GM21447 (cell line): ENCODE measurements around the gene FDXR.
"Not testable (repeated sequence)": the region's sequence is repeated elsewhere in the genome, so short reads cannot be mapped to it uniquely, and the experiment has no call there.

Source experiments
- ATAC-seq: cut with Tn5 transposase; IDR thresholded peaks from one replicate; pipeline ENCODE4 v1.9.1; 2021; ENCODE audit not compliant: unreplicated experiment

FDXR gene

DNA sequence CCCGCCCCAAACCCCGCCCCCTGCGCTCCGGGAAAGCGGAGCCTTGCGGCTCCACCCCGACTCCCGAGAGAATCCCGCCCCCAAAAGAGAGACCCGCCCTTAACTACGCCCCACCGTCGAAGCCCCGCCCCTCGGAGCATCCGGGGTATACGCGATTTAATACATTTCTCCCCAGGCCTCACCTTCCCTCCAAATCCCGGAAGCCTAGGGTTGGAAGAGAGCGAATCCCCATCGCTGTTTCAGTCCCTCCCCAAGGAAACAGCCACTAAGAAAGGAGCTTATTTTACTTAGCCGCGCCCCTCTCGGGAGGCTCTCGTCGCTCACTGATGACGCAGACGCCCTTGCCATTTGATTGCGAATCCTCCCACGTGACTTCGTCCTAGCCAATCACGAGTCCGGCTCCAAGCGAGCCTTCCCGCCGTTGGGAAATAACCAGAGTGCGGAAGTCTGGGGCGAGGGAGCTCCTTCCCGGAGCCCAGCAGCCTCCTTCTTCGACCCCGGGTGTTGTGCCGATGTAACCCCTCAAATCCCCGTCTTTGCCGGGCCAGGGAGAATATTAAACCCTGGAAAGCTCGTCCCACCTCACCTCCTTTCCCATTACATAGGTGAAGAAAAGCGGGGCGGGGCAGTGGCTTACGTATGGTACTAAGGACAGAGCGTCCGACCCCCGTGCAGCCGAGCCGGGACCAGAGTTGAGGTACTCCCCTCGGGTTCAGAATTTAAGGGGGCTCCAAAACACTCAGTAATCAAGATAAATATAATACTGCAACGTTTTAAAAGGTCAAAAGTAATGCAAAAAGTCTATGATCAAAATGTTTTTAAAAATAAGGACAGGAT is 461 bp upstream of the FDXR start:
- peak; percentile 82 for ATAC-seq

DNA sequence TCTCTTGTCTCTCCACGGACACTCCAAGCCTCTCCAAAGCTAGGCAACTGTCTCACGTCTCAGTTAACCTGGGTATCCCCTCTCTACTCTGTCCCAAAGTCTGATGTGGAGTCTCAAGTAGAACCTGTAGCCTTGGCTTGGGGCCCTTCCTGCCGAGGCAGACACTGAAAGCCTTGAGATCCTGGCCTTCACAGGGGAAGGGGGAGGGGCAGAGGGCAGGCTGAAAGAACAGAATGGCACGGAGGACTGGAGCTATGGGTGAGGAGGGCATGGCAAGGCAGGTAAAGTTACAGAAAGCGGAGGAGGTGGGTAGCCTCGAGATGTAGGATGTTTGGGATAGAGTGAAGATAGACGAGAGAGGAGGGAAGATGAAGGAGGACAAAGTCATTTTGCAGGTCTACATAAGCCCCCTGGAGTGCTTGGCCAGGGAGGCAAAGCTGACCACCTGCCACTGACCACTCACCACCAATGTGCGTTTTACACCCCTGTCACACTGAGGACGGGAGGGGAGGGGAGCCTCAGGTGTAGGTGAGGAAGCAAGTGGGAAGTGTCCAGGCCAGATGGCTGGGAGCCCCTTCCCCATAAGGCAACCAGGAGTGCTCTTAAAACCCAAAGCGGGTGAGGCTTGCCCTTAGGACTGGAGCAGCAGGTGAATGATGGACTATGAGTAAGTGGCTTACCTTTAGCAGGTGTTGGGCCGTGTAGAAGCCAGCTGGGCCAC is 1.3 kb downstream of the FDXR start:
- no peak for ATAC-seq

DNA sequence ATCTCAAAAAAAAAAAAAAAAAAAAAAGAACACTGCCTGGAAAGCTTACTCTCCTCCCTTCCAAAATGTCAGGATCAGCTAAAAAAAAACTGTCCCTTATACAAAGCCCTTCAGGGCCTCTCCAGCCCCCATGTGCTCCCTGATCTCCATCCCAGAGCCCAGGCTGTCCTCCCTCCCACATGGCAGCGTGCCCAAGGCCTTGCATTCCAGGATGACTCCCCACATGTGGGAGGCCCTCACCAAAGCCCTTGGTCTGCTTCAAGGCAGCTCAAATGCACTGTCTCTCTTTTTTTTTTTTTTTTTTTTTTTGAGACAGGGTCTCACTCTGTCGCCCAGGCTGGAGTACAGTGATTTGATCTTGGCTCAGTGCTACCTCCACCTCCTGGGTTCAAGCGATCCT is 2.3 kb downstream of the FDXR start:
- ATAC-seq = no peak

DNA sequence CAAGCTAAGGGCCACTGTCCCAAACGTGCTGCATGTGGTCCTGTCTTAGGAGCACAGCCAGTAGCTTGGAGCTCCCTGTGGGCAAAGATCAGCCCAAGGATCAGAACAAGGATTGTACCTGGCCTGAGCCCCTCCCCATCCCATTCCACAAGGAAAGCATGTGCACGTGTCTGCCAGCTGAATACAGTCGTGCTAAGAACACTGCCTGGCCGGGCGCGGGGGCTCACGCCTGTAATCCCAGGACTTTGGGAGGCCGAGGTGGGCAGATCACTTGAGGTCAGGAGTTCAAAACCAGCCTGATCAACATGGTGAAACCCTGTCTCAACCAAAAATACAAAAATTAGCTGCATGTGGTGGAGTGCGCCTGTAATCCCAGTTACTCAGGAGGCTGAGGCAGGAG is 2.8 kb downstream of the FDXR start:
- not testable (repeated sequence) for ATAC-seq

DNA sequence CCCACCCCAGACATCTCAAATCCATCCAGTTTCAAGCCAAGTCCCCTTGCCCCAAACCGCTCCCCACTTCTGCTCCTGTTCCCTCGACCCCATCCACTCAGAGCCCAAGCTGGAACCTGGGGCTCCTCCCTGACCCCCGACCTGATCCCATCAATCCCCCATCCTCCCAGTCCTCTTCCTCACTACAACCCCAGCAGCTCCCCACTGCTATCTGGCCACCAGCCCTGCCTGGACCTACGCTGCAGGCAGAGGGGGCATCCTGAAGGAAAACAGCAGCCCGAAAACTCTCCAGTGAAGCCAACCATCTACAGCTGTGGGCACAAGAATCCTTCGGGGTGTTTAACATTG is 3.9 kb downstream of the FDXR start:
- ATAC-seq = no peak

DNA sequence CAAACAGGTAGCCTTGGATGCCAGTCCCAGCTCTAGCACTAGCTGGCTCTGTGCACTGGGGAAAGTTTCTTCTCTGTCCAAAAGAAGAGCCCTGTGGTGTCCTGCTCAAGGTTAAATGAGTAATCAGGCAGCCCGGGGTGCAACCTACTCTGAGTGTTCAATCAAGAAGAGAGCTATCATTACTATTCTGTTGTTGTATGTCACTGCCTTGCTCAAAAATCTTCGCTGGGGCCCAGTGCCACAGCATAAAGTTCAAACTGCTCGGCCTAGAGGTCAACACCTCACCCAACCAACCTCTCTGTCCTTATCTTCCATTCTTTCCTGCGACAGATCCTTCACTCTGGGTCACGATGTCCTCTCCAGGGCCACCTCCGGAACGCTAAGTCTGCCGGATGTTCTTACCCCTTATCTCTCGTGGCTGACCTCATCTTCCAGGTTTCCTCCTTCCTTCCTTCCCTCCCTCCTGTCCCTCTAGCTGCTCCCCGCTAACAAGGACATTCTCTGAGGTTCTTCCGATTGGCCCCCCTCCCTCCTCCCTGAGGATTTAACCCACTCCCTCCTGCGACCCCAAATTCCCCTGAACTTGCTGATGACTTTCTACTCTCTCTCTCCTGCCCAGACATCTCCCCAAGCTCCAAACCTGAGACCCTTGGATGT is 4.4 kb downstream of the FDXR start:
- ATAC-seq = no peak

DNA sequence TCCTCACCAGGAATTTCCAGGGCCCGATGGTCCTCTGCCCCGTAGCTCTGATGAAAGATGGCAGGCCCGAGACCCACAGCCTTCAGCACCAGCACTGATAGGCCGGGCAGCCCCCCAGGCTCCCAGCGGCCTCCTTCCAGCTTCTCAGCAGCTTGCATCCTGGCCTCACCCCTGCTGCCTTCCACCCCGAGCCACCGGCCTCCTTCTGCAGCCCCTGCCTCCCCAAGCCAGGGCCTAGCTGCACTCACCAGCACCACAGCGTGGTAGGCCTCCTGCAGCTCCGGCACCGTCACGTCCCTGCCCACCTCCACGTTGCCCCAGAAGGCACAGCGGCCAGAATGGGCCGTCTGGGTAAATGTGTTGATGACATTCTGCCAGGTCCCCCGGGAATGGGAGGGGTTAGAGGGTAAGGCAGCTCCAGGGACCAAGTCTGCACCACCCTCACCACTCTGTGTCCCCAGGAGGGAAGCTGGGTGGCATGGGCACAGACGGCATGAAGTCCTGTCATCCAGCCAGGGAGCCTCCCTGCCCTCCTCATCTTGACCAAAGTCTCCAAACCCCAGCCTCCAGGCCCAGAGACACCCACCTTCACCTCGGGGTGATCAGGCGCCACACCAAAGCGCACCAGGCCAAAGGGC is 6.5 kb downstream of the FDXR start:
- ATAC-seq = no peak

DNA sequence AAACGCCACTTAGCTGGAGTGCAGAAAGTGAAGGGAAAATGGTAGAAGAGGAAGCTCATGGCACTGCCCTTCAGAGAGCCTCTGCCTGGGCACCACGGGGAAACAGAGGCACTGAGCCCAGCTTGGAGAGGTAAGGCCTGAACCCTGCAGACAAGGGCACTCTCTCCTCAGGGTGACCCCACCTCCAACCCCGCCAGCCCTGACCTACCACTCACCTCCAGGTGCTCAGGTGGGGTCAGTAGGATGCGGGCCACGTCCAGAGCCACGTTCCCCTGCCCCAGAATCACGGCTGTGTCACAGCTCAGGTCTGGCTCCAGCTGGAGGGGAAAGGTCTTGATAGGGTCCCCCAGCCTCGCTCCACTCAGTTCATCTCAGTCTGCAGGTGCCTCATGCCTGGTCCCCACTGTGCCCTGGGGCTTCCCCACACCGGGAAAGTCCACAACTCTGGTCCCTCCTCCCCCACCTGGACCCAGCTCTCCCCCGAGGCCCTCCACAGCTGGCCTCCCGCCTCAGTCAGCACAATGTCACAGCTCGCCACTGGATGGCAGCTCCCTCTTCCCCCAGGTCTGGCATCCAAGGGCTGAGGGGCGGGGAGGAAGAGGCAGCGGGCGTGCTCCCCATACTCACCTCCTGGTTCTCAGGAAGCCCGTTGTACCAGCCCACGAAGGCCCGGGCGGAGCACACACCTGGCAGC is 7.1 kb downstream of the FDXR start:
- no peak for ATAC-seq

DNA sequence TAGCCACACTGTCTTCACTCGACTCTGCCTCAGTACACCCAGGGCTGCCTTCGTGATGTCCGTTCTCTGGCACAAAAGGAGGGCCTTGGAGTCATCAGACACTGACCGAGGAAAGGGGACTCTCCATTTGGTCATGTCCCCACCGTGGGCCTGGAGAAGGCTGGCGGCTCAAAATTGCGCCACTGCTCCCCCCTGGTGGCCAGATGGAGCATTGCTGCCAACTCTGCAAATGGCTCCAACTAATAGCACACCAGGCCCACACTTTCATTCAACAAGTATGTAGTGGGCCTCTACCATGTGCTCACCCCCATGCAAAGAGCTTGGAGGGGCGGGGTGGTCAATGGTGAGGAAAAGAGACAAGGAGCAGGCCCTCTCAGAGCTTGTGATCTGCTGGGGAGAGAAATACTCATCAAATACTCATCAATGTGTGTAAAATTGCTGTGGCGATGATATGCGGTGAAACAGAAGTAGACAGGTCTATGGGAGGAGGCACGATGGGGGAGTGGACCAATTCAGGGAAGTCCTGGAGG is 7.9 kb downstream of the FDXR start:
- ATAC-seq = no peak

DNA sequence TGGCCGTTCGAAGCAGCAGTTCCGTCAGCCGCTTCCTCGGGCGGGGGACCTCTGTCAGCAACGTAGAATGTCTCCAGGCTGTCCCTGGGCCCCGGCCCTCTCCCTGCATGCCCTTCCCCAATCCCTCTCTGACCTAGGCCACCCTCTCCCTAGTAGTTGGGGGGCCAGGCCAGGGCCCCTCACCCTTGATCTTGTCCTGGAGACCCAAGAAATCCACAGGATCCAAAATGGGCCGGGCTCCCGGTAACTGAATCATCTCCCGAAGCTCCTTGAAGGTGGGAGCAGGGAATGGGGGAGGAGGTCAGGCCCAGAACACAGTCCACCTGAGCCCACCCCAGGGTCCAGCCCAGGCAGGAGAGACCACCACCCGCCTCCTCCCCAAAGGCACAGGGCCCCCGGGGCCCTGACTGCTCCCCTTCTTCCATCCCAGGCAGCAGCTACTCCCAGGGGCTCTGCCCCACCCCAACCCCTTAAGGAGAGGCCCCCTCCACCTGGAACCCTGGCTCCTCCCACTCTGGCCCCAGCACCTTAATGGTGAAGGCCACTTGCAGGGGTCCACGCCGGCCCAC is 8.4 kb downstream of the FDXR start:
- no peak for ATAC-seq

DNA sequence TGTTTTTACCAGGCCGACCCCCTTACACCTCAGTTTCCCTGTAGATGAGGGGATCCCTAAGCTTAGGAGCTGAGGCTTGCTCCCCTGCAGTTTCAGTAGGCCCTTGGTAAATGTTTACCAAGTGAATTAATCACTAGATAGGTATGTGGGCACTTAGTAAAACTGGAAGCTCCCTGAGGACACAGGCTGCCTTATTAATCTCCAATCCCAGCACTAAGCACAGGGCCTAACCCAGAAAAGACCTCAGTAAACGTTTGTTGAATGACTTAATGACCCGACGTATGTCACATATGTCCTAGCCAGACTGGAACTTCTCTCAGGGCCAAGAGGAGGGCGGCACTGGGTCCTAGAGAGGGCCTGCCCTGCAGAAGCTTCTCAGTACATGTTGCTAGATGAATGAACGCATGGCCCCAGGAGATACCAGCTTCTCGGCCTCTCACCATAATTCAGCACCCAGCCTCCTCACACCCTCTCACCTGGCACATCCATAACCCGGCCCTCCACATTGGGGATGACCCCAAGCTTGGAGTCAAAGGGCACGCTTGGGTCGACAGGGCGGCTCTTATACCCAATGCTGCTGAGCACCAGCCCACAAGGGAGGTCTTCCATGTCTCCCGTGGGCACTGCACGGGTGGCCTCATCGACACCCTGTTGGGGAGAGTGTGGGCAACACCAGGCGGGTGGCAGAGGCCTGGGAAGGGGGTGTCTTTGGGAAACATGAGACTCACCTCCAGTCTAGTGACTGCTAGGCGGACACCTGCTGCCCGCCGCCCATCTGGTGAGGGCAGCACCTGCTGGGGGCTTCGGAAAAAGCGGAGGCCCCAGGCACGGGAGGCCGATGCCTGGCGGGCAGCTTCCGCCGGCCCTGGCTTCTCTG is 9.1 kb downstream of the FDXR start:
- no peak for ATAC-seq

DNA sequence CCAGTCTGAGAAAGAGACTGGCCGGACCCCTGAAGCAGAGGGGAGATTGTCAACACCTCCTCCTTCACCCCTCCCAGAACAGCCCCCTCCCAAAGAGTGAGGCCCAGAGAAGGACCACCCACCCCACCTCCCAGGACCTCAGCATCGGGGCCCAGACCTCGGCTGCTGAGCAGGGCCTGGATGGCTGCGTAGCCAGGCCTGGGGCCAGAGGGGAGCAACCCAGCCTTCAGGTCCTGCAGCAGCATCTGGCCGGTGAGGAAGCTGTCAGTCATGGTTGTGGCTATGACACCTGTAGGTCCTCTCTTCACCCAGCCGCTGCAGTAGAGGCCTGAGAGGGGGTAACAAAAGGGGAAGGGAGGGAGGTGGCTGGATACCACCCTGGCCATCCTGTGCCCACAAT is 9.9 kb downstream of the FDXR start:
- ATAC-seq = no peak

DNA sequence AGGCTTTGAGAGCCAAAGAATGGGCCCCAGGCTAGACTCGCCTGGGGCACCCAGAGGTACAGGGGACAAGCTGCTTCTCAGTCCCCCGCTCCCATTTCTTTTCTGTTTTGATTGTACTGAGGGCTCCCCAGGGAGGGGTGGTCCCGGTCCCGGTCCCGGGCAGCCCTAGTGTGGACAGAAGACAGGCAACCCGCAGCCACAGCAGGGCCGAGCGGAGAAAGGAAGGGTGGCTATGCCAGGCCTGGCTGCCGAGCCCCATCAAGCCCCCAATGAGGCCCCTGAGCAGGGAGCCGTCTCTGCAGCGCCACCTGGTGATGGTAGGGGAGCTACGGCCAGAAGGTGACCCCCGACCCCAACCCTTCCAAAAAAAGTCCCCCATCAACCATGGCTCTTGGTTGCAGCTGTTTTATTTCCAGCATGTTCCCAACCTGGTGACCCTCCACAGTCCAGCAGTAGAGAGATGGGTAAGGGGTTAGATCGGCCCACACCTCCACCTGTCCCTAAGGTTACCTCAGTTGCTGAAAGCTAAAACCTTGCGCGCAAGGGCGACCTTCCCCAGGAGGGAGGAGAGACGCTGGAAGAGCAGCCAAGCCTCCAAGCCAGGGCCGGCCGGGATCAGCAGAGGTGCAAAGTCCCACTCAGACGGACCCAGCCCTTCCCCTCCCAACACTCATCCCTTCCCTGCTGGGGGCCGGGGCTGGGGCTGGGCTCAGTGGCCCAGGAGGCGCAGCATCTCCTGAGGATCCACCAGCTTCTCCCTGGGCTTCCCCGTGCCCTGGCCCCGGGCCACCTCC is 10.5 kb downstream of the FDXR start:
- ATAC-seq = no peak

DNA sequence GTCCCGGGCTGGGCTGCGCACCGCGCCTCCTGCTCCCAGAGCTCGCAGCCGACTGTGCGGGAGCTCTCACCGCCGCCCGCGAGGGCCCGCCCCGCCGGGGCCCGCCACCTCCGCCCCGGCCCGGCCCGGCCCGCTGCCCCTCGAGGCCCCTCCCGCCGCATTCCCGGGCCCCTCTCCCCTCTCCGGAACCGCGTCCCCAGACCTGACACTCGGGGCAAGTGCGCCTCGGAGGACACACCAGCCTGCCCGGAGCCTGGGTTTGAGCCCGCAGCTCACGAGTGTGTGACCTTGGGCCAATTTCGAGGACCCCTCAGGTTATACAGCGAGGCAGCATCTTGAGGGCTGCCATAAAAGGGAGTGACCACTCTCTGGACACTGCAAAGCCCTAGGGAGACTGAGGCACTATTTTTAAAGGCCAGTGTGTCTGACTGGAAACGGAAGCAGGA is 11.1 kb downstream of the FDXR start:
- ATAC-seq = no peak

DNA sequence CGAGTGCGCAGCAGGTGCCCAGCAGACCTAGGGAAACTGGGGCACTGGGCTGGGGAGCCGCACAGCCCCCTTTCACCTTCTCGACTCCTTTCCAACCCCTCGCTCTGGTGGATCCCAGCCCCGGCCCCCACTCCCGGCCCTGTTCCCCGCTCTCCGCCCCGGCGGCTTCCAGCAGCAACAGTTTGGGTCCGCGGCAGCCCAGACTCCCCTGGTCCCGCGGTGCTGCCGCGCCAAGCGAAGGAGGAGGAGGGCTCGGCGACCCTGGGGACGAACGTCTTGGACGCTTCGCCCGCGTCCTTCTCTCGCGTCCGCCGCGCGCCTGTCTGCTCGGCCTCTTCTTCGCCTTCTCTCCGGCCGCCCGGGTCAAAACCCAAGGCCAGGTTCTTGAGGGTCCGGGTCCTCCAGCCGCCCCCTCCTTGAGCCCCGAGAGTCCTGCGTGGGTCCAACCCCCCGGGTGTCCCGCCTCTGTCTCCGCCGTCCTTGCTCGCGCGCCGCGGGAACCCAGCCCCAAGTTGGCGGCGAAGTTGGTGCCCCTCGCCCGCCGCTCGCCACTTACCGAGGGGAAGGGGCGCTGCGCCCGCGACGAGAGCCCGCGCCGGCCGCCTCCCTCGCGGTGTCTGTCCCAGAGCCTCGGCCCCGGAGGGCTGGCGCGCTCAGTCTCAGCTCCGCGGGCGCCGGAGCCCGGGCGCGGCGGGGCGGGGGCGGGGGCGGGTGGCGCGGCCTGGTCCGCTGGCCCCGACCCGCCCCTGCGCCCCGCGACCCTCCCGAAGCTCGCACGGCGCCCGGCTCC is 11.7 kb downstream of the FDXR start:
- no peak for ATAC-seq

DNA sequence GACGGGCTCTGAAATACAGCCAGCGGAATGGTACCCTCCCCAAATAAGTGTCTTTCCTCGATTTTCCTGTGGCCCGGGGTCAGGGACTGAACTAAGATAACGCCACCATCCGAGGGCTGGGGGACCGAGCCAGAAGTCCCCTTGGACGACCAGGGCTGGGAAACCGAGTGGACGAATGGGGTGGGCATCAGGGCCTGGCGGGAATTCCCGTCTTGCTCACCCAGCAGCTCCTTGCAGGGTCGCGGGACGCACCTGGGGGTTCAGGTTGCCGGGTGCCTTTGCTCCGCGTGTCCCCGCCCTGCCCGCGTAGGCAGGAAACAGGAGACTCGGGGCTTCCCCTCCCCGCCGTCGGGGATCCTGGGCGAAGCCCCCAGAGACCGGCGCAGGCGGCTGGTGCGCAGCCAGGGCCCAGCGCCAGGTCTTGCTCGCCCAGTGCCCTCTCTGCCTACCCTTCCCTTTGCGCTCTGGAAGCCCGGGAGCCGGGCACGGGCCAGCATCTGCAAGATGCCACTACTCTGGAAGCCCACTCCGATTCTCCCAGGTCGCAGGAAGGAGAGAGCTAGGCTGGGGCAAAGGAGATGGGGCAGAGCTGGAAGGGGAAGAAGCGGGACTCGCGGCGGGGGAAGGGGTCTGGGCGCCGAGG is 12.4 kb downstream of the FDXR start:
- ATAC-seq = no peak

DNA sequence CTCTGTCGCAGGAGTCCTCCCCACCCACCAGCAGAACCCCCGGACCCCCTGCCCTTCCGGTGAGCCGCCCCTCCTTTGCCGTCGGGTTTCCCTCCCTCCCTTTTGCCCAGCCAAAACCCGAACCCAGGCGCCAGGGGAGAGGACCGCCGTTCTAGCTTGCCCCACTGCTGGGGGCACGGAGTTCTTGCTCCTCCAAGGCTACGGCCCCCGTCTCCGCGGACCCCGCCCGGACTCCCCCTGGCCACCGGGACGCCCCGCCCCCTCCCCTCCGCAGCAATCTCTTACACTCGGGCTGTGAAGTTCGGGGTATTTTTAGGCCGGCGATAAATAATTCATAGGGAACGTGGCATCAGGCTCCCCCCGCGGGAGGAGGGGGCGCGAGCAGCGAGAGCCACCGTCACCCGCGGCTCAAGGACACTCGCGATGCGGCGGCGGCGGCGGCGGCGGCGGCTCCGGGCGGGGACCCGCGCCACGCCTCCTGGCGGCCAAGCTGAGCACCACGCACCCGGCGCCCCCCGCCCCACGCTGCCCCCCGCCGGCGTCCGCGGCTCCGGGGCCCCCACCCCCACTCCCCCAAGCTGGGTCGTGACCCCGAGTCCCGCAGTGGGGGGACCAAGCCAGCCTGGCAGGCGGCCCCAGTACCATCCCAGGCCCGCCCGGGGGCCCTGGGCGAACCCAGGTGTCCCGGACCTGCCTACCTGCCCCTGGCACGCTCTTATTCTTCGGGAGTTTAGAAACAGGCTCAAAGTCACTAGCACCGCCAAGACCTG is 13.2 kb downstream of the FDXR start, which contains the start of gene GRIN2C:
Gene GRIN2C (minus strand): TSS at position 427 of the 770 bp plus-strand sequence. CDS start 4,793 bp downstream, outside the sequence.
- no peak for ATAC-seq
